Stimulated activated CD4-positive, alpha-beta T cell treated with anti-CD3 and anti-CD28 coated beads, Interleukin-4, amount 100 ng/mL, for 4 hours (primary cell): ENCODE results near the gene UTS2.
A peak's percentile ranks its signal among the peaks of the same experiment; 100 is the strongest.

Experiments used
- DNase-seq, 2 experiments: peaks; one replicate each; pipeline ENCODE4 v3.0.0-alpha.2; 2020

Gene UTS2

GRCh38 chr1:7862211-7863060 is 9.6 kb upstream of the UTS2 start:
- no peak for DNase-seq

- no peak for DNase-seq
Measured at GRCh38 chr1:7861452-7861851, 8.6 kb upstream of the UTS2 start.

- DNase-seq = no peak
Measured at GRCh38 chr1:7860130-7860529, 7.3 kb upstream of the UTS2 start.

GRCh38 chr1:7859406-7859805 is 6.5 kb upstream of the UTS2 start:
- no peak for DNase-seq

- no peak for DNase-seq
Measured at GRCh38 chr1:7857985-7858384, 5.1 kb upstream of the UTS2 start.

- no peak for DNase-seq
Measured at GRCh38 chr1:7857000-7857399, 4.1 kb upstream of the UTS2 start.

GRCh38 chr1:7856345-7856744 is 3.5 kb upstream of the UTS2 start:
- DNase-seq = no peak

- DNase-seq = no peak
Measured at GRCh38 chr1:7853684-7854026, 790 bp upstream of the UTS2 start.

GRCh38 chr1:7850786-7851185 is 2.1 kb downstream of the UTS2 start:
- no peak for DNase-seq

- DNase-seq = no peak
Measured at GRCh38 chr1:7847599-7847998, 5.3 kb downstream of the UTS2 start.

GRCh38 chr1:7846656-7847055 is 6.2 kb downstream of the UTS2 start:
- DNase-seq = no peak

GRCh38 chr1:7845761-7846160 is 7.1 kb downstream of the UTS2 start:
- DNase-seq = no peak

GRCh38 chr1:7842517-7842916 is 10.3 kb downstream of the UTS2 start:
- DNase-seq = no peak

GRCh38 chr1:7839526-7839925 is 13.3 kb downstream of the UTS2 start:
- no peak for DNase-seq

- DNase-seq = no peak
Measured at GRCh38 chr1:7838714-7839113, 14.2 kb downstream of the UTS2 start.

GRCh38 chr1:7833035-7833434 is 19.8 kb downstream of the UTS2 start:
- DNase-seq = no peak

GRCh38 chr1:7831458-7831857 is 21.4 kb downstream of the UTS2 start:
- no peak for DNase-seq

- peak; percentile 25 to 27 for DNase-seq
Measured at GRCh38 chr1:7827126-7827955, 25.5 kb downstream of the UTS2 start.

- DNase-seq = no peak
Measured at GRCh38 chr1:7826363-7826762, 26.5 kb downstream of the UTS2 start.

GRCh38 chr1:7824701-7825100 is 28.2 kb downstream of the UTS2 start:
- no peak for DNase-seq

- no peak for DNase-seq
Measured at GRCh38 chr1:7821282-7821681, 31.6 kb downstream of the UTS2 start.

- no peak for DNase-seq
Measured at GRCh38 chr1:7813677-7814373, 39.0 kb downstream of the UTS2 start.

- no peak for DNase-seq
Measured at GRCh38 chr1:7811476-7811875, 41.4 kb downstream of the UTS2 start.

GRCh38 chr1:7810395-7810794 is 42.5 kb downstream of the UTS2 start:
- DNase-seq = peak in 1 of 2 experiments; percentile 13
